ENCODE data around the gene MAPKAPK2. TPM values are rescaled to one million over a fixed set of nuclear protein-coding genes. Genes with fewer than 3 reads are reported as not detected.

The MAPKAPK2 gene
- total RNA-seq, 1 donor from 2014 or later, result 87.9 TPM

GRCh38 chr1:206657751-206658150, 27.0 kb upstream of the MAPKAPK2 start:
- no peak overlapping the region for H3K27ac Mint-ChIP-seq (ENCODE audit: unreplicated experiment)
- H3K36me3 Mint-ChIP-seq (ENCODE audit: low read depth), result no peaks in the 10 kb centered on the region
- H3K4me1 Mint-ChIP-seq (ENCODE audit: low read depth), result peaks cover 20% of the 10 kb centered on the region
- peaks cover 27% of the 10 kb centered on the region for H3K27me3 Mint-ChIP-seq (ENCODE audit: low read depth)
- H3K4me3 Mint-ChIP-seq (ENCODE audit: unreplicated experiment), result no peak overlapping the region
- no peak for DNase-seq (ENCODE audit: low spot score)
- no peak for TF ChIP-seq CTCF (IDR thresholded peaks at IDR 0.05)
- H3K9me3 Mint-ChIP-seq (ENCODE audit: low read depth), result no peaks in the 10 kb centered on the region

- H3K4me3 Mint-ChIP-seq (ENCODE audit: unreplicated experiment), result no peak overlapping the region
- H3K27ac Mint-ChIP-seq (ENCODE audit: unreplicated experiment), result no peak overlapping the region
- H3K36me3 Mint-ChIP-seq (ENCODE audit: low read depth), result no peaks in the 10 kb centered on the region
- no peaks in the 10 kb centered on the region for H3K9me3 Mint-ChIP-seq (ENCODE audit: low read depth)
- peak; percentile 77 for TF ChIP-seq CTCF (IDR thresholded peaks at IDR 0.05)
- H3K27me3 Mint-ChIP-seq (ENCODE audit: low read depth), result peaks cover 34% of the 10 kb centered on the region
- DNase-seq (ENCODE audit: low spot score), result no peak
- H3K4me1 Mint-ChIP-seq (ENCODE audit: low read depth), result peaks cover 13% of the 10 kb centered on the region
These were observed 26.3 kb upstream of the MAPKAPK2 start for GRCh38 chr1:206658264-206658980.

- TF ChIP-seq CTCF (IDR thresholded peaks at IDR 0.05), result no peak
- peaks cover 12% of the 10 kb centered on the region for H3K4me1 Mint-ChIP-seq (ENCODE audit: low read depth)
- H3K9me3 Mint-ChIP-seq (ENCODE audit: low read depth), result no peaks in the 10 kb centered on the region
- H3K36me3 Mint-ChIP-seq (ENCODE audit: low read depth), result no peaks in the 10 kb centered on the region
- H3K27ac Mint-ChIP-seq (ENCODE audit: unreplicated experiment), result no peak overlapping the region
- DNase-seq (ENCODE audit: low spot score), result no peak
- peaks cover 37% of the 10 kb centered on the region for H3K27me3 Mint-ChIP-seq (ENCODE audit: low read depth)
- H3K4me3 Mint-ChIP-seq (ENCODE audit: unreplicated experiment), result no peak overlapping the region
These were observed 25.8 kb upstream of the MAPKAPK2 start for GRCh38 chr1:206658981-206659273.

GRCh38 chr1:206660136-206660535, 24.6 kb upstream of the MAPKAPK2 start:
- peaks cover 45% of the 10 kb centered on the region for H3K27me3 Mint-ChIP-seq (ENCODE audit: low read depth)
- no peaks in the 10 kb centered on the region for H3K36me3 Mint-ChIP-seq (ENCODE audit: low read depth)
- no peak for DNase-seq (ENCODE audit: low spot score)
- peak overlapping the region; percentile 36 for H3K27ac Mint-ChIP-seq (ENCODE audit: unreplicated experiment)
- H3K4me3 Mint-ChIP-seq (ENCODE audit: unreplicated experiment), result no peak overlapping the region
- no peak for TF ChIP-seq CTCF (IDR thresholded peaks at IDR 0.05)
- H3K4me1 Mint-ChIP-seq (ENCODE audit: low read depth), result peaks cover 8% of the 10 kb centered on the region
- H3K9me3 Mint-ChIP-seq (ENCODE audit: low read depth), result no peaks in the 10 kb centered on the region

- no peak for DNase-seq (ENCODE audit: low spot score)
- no peak for TF ChIP-seq CTCF (IDR thresholded peaks at IDR 0.05)
- H3K9me3 Mint-ChIP-seq (ENCODE audit: low read depth), result no peaks in the 10 kb centered on the region
- no peak overlapping the region for H3K27ac Mint-ChIP-seq (ENCODE audit: unreplicated experiment)
- no peak overlapping the region for H3K4me3 Mint-ChIP-seq (ENCODE audit: unreplicated experiment)
- peaks cover 56% of the 10 kb centered on the region for H3K27me3 Mint-ChIP-seq (ENCODE audit: low read depth)
- H3K36me3 Mint-ChIP-seq (ENCODE audit: low read depth), result no peaks in the 10 kb centered on the region
- H3K4me1 Mint-ChIP-seq (ENCODE audit: low read depth), result peaks cover 3% of the 10 kb centered on the region
These were observed 23.4 kb upstream of the MAPKAPK2 start for GRCh38 chr1:206661161-206661820.

All from chondrocyte (in vitro differentiated cells).